D721Med (cell line): Measurements from ENCODE around the gene ANXA4.
"Not testable (repeated sequence)": the region's sequence is repeated elsewhere in the genome, so short reads cannot be mapped to it uniquely, and the experiment has no call there.

Experiments used
- DNase-seq: peaks from one replicate; pipeline ENCODE4 v3.0.0; 2011; ENCODE audit warnings: low spot score; ENCODE audit not compliant: insufficient read length
- FAIRE-seq: peaks from 2 replicates; lab custom pipeline; 2011; peaks lifted over from hg19 to GRCh38; lab: Jason Lieb, UNC
- CTCF ChIP-seq: IDR thresholded peaks from 2 replicates; pipeline ENCODE4 v1.5.1; 2012; ENCODE audit warnings: mild to moderate bottlenecking, control low read depth; ENCODE audit not compliant: insufficient read depth; ENCODE audit errors: missing control alignments

ANXA4 gene

GRCh38 chr2:69731147-69731970, 10.6 kb upstream of the ANXA4 start:
- no peak for TF ChIP-seq CTCF
- DNase-seq: no peak
- no peak for FAIRE-seq

DNA sequence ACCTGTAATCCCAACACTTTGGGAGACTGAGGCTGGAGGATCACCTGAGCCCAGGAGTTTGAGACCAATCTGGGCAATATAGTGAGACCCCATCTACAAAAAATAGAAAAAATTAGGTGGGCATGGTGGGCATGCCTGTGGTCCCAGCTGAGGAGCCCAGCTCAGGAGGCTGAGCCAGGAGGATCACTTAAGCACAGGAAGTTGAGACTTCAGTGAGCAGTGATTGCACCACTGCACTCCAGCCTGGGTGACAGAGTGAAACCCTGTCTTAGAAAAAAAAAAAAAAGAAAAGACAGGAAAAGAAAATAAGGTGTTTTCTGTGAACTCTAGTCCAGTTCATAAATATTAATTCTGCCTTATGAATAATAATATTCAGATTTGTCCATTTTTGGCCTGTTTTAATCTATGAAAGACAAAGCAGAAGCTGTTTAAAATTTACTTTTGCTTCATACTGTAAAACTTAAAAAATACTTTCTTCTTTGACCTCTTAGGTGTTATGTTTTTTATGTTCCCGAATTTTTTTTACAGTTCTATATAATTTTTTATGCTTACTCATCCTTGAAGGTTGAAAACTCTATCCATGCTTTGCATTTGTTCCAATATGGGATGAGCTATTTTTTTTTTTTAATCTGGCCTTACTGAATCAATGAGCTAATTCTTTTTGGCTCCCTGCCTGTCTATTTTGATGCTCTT, 8.4 kb upstream of the ANXA4 start:
- no peak for TF ChIP-seq CTCF
- no peak for FAIRE-seq
- no peak for DNase-seq

GRCh38 chr2:69734035-69734611, 7.8 kb upstream of the ANXA4 start:
- no peak for TF ChIP-seq CTCF
- DNase-seq: no peak
- no peak for FAIRE-seq

DNA sequence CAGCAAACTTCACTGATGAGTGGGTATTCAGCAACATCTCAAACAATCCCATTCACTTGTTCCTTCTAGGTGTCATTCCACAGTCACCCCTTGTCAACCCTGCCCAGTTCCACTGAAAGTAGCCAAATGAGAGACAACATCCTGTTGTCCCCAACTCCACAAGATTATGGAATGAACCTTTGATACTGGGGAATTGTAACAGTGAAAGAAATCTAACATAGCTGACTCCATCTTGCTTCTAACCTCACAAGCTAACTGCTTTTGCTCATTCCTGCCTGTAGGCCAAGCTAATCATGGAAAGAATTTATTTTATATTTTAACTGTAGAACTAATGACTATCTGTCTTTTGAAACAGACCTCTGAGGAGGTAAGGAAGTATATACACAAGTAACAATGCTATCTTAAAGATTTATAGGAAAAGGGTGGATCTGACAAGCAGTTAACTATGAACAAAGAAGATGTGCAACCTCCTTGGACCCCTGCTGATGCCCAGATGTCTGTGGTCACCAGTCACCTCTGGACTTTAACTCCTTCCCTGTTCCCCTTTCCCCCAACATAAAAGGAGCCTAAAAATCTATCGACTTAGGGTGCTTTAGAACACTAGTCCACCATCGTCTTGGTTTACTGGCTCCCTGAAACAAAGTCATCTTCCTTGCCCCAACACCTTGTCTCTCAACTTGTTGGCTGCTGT, 6.9 kb upstream of the ANXA4 start:
- no peak for TF ChIP-seq CTCF
- DNase-seq: no peak
- no peak for FAIRE-seq

DNA sequence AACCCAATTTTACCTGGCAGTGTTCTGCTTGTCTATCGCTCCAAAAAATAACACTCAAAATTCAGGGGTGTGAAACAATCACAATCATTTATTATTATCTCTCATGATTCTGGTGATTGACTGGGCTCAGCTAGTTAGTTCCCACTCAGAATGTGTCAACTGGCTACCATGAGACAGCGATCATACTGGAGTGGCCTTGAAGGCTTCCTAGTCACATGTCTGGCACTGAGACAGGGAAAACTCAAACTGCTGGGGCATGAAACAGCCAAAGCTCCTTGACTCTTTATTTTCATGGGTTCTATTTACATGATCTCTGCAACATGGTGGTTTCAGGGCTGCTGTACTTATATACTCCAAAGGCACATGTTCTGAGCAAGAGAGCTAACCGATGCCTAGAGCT, 6.2 kb upstream of the ANXA4 start:
- DNase-seq: no peak
- FAIRE-seq: no peak
- no peak for TF ChIP-seq CTCF

- not testable (repeated sequence) for FAIRE-seq
These were observed 3.8 kb upstream of the ANXA4 start for GRCh38 chr2:69738149-69738548.

GRCh38 chr2:69740502-69740951, 1.4 kb upstream of the ANXA4 start:
- TF ChIP-seq CTCF: no peak
- DNase-seq (no peak), FAIRE-seq (no peak)

More at GRCh38 chr2:69738149-69738548, 3.8 kb upstream of the ANXA4 start:
- DNase-seq: not testable (repeated sequence)
